ENCODE measurements around the gene ARHGAP24. TPM values are rescaled to one million over a fixed set of nuclear protein-coding genes. Genes with fewer than 3 reads are reported as not detected.

The ARHGAP24 gene
- total and polyA plus RNA-seq, 2 donors from 2014 or later: 78.1 to 94.7 TPM

DNA sequence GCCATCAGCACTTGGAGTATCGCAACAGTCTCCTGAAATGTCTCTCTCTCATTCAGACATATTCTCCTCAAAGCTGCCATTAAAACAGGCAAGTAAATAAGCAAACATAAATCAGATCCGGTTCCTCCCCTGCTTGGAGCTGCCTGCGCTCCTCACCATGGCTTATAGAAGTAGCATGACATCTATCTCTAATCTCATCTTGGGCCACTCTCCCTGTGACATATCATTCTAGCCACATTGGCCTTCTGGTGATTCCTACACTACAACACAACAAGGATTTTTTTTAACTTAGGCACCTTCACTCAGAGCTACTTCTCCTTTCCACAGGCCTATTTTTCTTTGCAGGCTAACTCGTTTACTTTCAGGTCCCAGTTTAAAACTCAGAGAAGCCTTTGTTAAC lies 387.9 kb downstream of the ARHGAP24 start:
- no peaks in the 10 kb centered on the region for H3K27me3 ChIP-seq (ENCODE audit: control insufficient read depth, insufficient read depth, low read length)
- DNase-seq (peak in 1 of 5 donors; percentile 33), FAIRE-seq (no peak)
- no peak overlapping the region for H3K4me3 ChIP-seq (ENCODE audit: low read length in 3 of 3)
- intact Hi-C loops (cut with DNase I): no loop called here
- H3K36me3 ChIP-seq (ENCODE audit: control insufficient read depth in 2 of 3, insufficient read depth in 3 of 3, low read length in 3 of 3): no peaks in the 10 kb centered on the region
- TF ChIP-seq CTCF (IDR thresholded peaks at IDR 0.05; ENCODE audit: borderline replicate concordance, extremely low read depth, insufficient read depth): no peak
- H3K9me3 ChIP-seq (ENCODE audit: control insufficient read depth in 2 of 3, insufficient read depth in 1 of 3, low read length in 3 of 3): no peaks in the 10 kb centered on the region
- H3K27ac ChIP-seq (ENCODE audit: low read depth in 2 of 2, low read length in 2 of 2): peak overlapping the region in 1 of 2 donors; percentile 0
- H3K9ac ChIP-seq (ENCODE audit: low read length in 3 of 3): no peak overlapping the region
- peaks cover 9 to 34% (median 14%) of the 10 kb centered on the region in 3 donors for H3K4me1 ChIP-seq (ENCODE audit: control insufficient read depth in 2 of 3, insufficient read depth in 2 of 3, low read depth in 1 of 3, low read length in 3 of 3)

GRCh38 chr4:85864259-85865205 lies 389.6 kb downstream of the ARHGAP24 start:
- intact Hi-C loops (cut with DNase I): no loop called here
- Histone ChIP-seq H3K9ac (ENCODE audit: low read length in 3 of 3) (no peak overlapping the region), H3K36me3 (ENCODE audit: control insufficient read depth in 2 of 3, insufficient read depth in 3 of 3, low read length in 3 of 3) (no peaks in the 10 kb centered on the region), H3K27me3 (ENCODE audit: control insufficient read depth, insufficient read depth, low read length) (no peaks in the 10 kb centered on the region), H3K4me1 (ENCODE audit: control insufficient read depth in 2 of 3, insufficient read depth in 2 of 3, low read depth in 1 of 3, low read length in 3 of 3) (peaks cover 9 to 34% (median 13%) of the 10 kb centered on the region in 3 donors), H3K9me3 (ENCODE audit: control insufficient read depth in 2 of 3, insufficient read depth in 1 of 3, low read length in 3 of 3) (no peaks in the 10 kb centered on the region), H3K27ac (ENCODE audit: low read depth in 2 of 2, low read length in 2 of 2) (no peak overlapping the region), H3K4me3 (ENCODE audit: low read length in 3 of 3) (no peak overlapping the region)
- DNase-seq: no peak
- TF ChIP-seq CTCF (IDR thresholded peaks at IDR 0.05; ENCODE audit: borderline replicate concordance, extremely low read depth, insufficient read depth): no peak
- FAIRE-seq: no peak

GRCh38 chr4:85865256-85865655 lies 390.3 kb downstream of the ARHGAP24 start:
- no peaks in the 10 kb centered on the region for H3K9me3 ChIP-seq (ENCODE audit: control insufficient read depth in 2 of 3, insufficient read depth in 1 of 3, low read length in 3 of 3)
- DNase-seq (no peak), FAIRE-seq (peak; percentile 98)
- H3K27me3 ChIP-seq (ENCODE audit: control insufficient read depth, insufficient read depth, low read length): no peaks in the 10 kb centered on the region
- H3K9ac ChIP-seq (ENCODE audit: low read length in 3 of 3): no peak overlapping the region
- peaks cover 2 to 30% (median 13%) of the 10 kb centered on the region in 3 donors for H3K4me1 ChIP-seq (ENCODE audit: control insufficient read depth in 2 of 3, insufficient read depth in 2 of 3, low read depth in 1 of 3, low read length in 3 of 3)
- no peak for TF ChIP-seq CTCF (IDR thresholded peaks at IDR 0.05; ENCODE audit: borderline replicate concordance, extremely low read depth, insufficient read depth)
- H3K4me3 ChIP-seq (ENCODE audit: low read length in 3 of 3): no peak overlapping the region
- intact Hi-C loops (cut with DNase I): no loop called here
- H3K27ac ChIP-seq (ENCODE audit: low read depth in 2 of 2, low read length in 2 of 2): no peak overlapping the region
- no peaks in the 10 kb centered on the region for H3K36me3 ChIP-seq (ENCODE audit: control insufficient read depth in 2 of 3, insufficient read depth in 3 of 3, low read length in 3 of 3)
